T1000 (cell line): ENCODE results near the gene FAIM.
"Not testable (repeated sequence)": the region's sequence is repeated elsewhere in the genome, so short reads cannot be mapped to it uniquely, and the experiment has no call there.

Experiments
- DNase-seq: peaks from one replicate; lab custom pipeline; 2025; ENCODE audit warnings: mixed read lengths; lab: John Stamatoyannopoulos, UW

Gene FAIM

DNA sequence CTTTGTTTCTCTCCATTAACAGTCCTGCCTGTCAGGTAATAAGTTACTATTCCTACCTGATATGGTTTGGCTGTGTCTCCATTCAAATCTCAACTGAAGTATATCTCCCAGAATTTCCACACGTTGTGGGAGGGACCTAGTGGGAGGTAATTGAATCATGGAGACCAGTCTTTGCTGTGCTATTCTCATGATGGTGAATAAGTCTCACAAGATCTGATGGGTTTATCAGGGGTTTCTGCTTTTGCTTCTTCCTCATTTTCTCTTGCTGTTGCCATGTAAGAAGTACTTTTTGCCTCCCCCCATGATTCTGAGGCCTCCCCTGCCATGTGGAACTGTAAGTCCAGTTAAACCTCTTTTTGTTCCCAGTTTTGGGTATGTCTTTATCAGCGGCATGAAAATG is 6.9 kb upstream of the FAIM start:
- not testable (repeated sequence) for DNase-seq

DNA sequence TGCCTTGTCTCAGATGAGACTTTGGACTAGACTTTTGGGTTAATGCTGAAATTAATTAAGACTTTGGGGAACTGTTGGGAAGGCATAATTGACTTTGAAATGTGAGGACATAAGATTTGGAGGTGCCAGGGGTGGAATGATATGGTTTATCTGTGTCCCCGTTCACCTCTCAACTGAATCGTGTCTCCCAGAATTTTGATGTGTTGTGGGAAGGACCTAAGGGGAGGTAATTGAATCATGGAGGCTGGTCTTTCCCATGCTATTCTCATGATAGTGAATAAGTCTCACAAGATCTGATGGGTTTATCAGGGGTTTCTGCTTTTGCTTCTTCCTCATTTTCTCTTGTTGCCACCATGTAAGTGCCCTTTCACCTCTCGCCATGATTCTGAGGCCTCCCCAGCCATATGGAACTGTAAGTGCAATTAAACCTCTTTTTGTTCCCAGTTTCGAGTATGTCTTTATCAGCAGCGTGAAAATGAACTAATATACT is 4.4 kb upstream of the FAIM start:
- DNase-seq: not testable (repeated sequence)

GRCh38 chr3:138609898-138610266 is 1.3 kb downstream of the FAIM start:
- DNase-seq: no peak

DNA sequence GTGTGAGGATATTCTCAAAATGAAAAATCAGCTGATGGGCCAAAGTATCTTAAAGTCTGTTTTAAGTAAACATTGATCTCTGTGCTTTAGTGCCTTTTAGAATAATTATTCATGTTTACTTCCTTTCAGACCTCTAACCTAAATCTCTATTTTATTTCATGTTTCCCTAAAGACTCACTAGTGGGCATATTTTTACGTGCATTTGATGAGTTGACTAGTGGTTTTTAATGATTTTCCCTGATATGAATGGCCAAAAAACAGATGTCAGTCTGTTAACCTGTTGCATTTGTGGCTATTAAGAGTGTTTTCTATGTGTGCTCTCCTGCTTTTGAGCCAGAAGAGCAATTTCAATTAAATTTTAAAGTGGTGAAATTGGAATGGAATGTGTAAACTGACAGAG is 6.9 kb downstream of the FAIM start:
- DNase-seq: no peak

GRCh38 chr3:138620431-138620830 is 11.9 kb downstream of the FAIM start:
- DNase-seq: no peak

DNA sequence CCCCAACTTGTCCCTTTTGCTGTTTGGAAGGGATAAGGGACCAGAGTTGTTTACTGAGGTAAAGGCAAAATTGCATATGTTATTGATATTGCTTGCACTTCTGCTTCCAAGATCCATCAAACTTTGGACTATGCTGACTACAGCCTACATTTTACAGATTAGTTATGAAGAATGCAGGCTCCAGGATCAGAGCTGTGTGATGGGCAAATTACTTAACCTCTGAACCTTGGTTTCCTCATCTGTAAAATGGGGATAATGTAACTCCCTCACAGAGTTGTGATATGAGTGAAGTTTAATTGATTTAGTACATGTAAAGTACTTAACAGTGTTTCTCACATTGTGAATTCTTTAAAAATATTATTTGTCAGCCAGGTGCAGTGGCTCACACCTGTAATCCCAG is 15.9 kb downstream of the FAIM start:
- no peak for DNase-seq

DNA sequence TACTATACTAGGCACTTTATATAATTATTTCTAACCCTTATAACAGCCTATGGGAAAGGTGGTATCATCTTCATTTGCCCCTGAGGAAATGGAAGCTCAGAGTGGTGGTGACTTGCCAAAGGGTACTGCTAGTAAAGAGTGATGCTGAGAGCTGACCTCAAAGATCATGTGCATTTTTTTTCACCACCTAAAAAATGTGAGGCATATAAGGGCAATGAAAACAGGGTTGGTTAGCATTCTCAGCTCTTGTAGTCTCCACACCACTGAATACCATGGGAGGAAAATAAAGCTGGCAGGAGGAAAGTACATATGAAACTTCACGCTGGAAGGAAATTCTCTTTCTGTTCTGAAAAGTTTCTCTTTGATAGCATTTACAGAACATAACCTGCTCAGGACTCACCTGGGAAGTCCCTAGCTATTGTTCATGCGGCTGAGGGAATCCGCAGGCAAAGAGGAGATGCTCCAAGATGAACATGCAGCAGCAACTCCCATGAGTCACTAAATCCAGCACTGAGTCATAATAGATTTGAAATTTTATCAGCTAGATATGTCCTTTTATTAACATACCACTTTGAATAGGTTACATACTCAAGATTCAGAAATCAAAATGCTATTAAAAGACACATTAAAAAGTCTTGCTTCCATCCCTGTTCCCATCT is 17.3 kb downstream of the FAIM start:
- DNase-seq: peak; percentile 2

DNA sequence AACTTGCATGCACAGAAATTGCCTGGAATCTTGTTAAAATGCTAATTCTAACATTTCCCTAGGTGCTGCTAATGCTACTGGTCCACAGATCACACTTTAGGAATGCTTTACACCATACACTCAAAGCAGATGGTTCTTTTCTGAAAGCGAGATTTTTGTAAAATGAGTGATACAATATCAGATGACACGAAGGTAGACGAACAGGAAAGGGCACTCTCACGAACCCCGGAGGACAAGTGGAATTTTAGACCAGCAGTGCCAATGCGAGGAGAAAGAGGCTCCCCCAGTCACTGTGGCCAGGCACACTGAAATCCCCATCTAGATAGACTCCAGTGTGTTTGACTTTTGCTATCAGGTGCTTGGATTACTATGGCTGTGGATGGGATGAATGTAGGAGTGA is 21.0 kb downstream of the FAIM start:
- DNase-seq: no peak

DNA sequence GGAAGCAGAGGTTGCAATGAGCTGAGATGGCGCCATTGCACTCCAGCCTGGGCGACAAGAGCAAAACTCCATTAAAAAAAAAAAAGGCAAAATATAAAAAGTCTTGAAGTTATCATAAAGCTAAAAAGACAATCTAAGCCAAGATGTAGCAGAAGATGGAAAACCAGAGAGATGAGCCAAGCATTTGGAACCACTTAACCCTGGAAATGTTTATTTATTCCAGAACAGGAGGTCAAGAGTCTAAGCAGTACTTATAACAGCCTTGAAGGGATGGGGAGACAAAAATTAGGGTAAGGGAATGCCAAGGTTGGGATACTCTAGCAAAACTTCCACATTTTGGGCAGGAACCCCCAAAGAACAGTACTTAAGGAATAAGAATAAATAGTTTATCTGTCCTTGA is 30.1 kb downstream of the FAIM start:
- DNase-seq: no peak

- DNase-seq: no peak
Measured at GRCh38 chr3:138640537-138640936, 32.0 kb downstream of the FAIM start.

GRCh38 chr3:138642226-138642926 is 33.8 kb downstream of the FAIM start:
- DNase-seq: no peak

GRCh38 chr3:138642927-138643253 is 34.3 kb downstream of the FAIM start:
- no peak for DNase-seq

DNA sequence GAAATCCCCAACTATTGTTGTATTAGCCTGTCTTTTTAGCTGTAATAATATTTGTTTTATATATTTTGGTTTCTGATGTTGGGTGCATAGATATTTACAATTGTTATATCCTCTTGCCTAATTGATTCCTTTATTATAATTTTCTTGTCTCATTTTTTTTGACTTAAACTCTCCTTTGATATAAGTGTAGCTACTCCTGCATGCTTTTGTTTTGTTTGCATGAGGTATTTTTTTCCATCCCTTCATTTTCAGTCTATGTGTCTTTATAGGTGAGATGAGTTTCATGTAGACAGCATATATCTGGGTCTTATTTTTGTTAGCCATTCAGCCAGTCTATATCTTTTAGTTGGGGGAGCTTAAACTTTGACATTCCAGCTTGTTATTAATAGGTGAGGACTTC is 37.4 kb downstream of the FAIM start:
- no peak for DNase-seq

GRCh38 chr3:138646513-138646912 is 37.9 kb downstream of the FAIM start:
- no peak for DNase-seq

DNA sequence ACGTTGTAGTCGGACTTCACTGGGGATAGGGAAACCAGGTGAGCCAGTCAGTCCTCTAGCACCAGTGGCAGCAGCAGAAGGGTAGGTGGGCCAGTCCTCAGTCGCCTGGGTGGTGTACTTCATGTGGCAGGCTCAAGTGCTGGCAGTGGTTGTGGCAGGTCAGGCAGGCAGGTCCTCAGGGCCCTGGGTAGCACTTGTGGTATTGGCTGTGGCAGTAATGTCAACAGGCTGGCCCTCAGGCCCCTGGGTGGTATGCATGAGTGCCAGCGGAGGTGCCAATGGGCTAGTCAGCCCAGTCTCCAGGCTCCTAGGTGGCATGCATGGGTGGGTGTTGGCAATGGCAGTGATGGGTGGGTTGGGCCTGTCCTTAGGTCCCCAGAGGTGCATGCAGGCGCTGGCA is 40.6 kb downstream of the FAIM start:
- DNase-seq: no peak

DNA sequence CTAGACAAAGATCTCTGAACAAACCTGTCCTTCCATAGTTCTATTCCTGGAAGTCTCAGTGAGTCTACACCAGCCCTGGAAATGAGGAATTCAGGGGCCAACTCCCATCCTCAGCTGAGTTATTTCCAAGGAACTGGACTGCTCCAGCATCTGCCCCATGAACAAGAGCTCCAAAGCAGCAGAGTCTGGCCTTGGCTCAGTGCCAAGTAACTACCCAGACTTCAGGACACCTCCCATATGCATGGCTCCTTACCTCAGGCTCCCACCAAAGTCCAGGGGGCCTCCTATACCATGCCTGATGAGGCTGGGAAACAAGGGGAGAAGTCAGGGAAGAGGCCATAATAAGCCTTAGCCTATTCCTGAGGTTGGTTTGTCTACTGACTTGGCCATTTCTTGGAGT is 45.0 kb downstream of the FAIM start:
- DNase-seq: no peak

DNA sequence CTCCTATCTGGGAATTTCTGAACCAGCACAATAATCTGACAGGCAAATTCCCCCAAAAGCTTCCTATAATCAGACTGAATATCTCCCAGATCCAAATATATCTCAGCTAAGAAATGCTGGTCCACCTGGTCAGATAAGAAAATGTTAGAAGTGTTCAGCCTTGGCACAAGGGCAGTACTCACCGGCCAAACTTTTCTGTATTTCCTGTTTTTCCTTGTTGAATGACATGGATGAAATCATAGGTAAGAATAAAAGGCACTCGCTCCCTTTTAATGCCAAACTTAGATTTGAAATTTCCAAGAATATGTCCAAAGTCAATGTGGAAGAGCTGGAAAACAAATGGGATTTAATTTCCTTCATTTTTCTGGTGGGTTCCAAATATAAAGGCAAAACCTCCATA is 48.9 kb downstream of the FAIM start:
- DNase-seq: no peak

GRCh38 chr3:138668107-138668506 is 59.5 kb downstream of the FAIM start:
- no peak for DNase-seq

- DNase-seq: no peak
Measured at GRCh38 chr3:138670407-138670806, 61.8 kb downstream of the FAIM start.

DNA sequence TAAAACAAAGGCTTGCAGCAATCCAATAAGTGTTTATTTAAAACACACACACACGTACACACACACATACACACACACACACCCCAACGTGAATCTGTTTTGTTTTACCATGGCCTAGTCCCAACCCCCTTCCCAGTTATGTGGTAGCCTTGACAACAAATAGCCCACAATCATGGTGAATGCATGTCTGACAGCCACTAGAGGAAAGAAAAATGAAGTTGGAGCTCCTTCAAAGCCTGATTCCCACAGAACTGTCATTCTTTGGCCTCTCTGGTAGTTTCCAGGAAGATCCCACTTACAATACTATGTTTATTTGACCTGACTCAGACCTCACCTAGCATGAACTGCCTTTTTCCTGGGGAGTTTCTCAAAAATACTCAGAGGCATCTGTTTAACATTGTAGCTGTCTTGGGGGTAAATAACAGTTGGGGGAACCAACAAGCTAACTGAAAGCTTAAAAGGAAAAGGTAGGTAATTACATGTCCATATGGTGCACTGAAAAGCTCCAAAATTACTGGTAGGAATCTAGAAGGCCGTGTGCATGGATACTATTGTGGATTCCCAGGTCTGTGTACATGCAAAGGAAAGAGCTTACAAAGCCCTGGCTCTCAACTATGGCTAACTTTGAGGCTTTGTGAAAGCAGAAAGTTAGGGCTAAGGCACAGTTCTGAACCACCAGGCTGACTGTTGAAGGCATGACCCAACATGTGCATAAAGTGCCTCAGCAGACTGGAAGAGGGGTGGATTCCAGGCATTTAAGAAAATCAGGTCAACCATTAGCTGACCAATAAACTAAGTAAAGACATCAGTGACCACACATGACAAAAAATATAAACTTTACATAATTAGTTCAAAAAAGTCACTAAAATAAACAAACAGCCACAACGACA is 65.3 kb downstream of the FAIM start:
- DNase-seq: no peak

DNA sequence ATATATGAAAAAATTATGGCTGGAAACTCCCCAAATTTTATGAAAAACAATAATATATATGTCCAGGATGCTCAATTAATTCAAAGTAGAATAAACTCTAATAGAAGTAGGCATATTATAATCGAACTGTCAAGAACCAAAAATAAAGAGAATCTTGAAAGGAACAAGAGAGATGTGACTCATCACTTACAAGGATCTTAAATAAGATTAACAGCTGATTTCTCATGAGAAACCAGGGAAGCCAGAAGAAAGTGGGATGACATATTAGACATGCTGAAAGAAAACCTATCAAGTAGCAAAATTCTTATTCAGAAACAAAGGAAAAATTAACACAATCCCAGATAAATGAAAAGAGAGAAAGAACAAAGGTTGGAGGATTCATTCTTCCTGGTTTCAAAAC is 66.8 kb downstream of the FAIM start:
- no peak for DNase-seq

GRCh38 chr3:138678086-138678485 is 69.5 kb downstream of the FAIM start:
- no peak for DNase-seq

DNA sequence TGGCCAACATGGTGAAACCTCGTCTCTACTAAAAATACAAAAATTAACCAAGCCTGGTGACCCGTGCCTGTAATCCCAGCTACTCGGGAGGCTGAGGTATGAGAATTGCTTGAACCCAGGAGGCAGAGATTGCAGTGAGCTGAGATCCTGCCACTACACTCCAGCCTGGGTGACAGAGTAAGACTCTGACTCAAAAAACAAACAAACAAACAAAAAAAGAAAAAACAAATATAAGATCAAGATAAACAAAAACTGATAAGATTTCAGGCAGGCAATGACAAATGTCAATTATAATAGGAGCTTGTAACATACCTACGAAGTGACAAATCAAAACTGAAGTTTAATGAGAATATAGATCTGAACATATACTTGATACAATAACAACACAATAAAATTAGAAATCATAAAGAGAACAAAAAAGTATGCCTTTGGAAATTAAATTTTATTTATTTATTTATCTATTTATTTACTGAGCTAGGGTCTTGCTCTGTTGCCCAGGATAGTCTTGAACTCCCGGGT is 70.4 kb downstream of the FAIM start:
- DNase-seq: no peak
